NK-92 (cell line): ENCODE data around the gene SLC2A13.
"Not testable (repeated sequence)": the region's sequence is repeated elsewhere in the genome, so short reads cannot be mapped to it uniquely, and the experiment has no call there.

Experiments
- DNase-seq: peaks from one replicate; lab custom pipeline; 2025; ENCODE audit not compliant: unreplicated experiment; lab: John Stamatoyannopoulos, UW

Gene SLC2A13

GRCh38 chr12:39935839-39936238 lies 170.0 kb downstream of the SLC2A13 start:
- DNase-seq, result no peak

- DNase-seq, result no peak
Measured at GRCh38 chr12:39935275-39935674, 170.6 kb downstream of the SLC2A13 start.

GRCh38 chr12:39931857-39932256 lies 174.0 kb downstream of the SLC2A13 start:
- DNase-seq, result no peak

- no peak for DNase-seq
Measured at GRCh38 chr12:39931231-39931630, 174.7 kb downstream of the SLC2A13 start.

- no peak for DNase-seq
Measured at GRCh38 chr12:39930101-39930500, 175.8 kb downstream of the SLC2A13 start.

- no peak for DNase-seq
Measured at GRCh38 chr12:39928181-39928899, 177.5 kb downstream of the SLC2A13 start.

- no peak for DNase-seq
Measured at GRCh38 chr12:39923364-39923763, 182.5 kb downstream of the SLC2A13 start.

GRCh38 chr12:39922598-39922997 lies 183.3 kb downstream of the SLC2A13 start:
- not testable (repeated sequence) for DNase-seq

- DNase-seq, result no peak
Measured at GRCh38 chr12:39920647-39921046, 185.2 kb downstream of the SLC2A13 start.

- DNase-seq, result no peak
Measured at GRCh38 chr12:39920222-39920621, 185.7 kb downstream of the SLC2A13 start.

- DNase-seq, result no peak
Measured at GRCh38 chr12:39919790-39920189, 186.1 kb downstream of the SLC2A13 start.

GRCh38 chr12:39915249-39915648 lies 190.6 kb downstream of the SLC2A13 start:
- DNase-seq, result no peak

GRCh38 chr12:39912211-39912980 lies 193.5 kb downstream of the SLC2A13 start:
- DNase-seq, result no peak

- no peak for DNase-seq
Measured at GRCh38 chr12:39906237-39906636, 199.6 kb downstream of the SLC2A13 start.

- DNase-seq, result no peak
Measured at GRCh38 chr12:39905152-39905551, 200.7 kb downstream of the SLC2A13 start.

GRCh38 chr12:39902821-39903220 lies 203.1 kb downstream of the SLC2A13 start:
- DNase-seq, result no peak

- no peak for DNase-seq
Measured at GRCh38 chr12:39897315-39897714, 208.6 kb downstream of the SLC2A13 start.

GRCh38 chr12:39893388-39893787 lies 212.5 kb downstream of the SLC2A13 start:
- DNase-seq, result not testable (repeated sequence)

GRCh38 chr12:39892146-39892545 lies 213.7 kb downstream of the SLC2A13 start:
- DNase-seq, result no peak

- DNase-seq, result no peak
Measured at GRCh38 chr12:39887856-39888255, 218.0 kb downstream of the SLC2A13 start.

GRCh38 chr12:39886106-39886505 lies 219.8 kb downstream of the SLC2A13 start:
- no peak for DNase-seq

- DNase-seq, result no peak
Measured at GRCh38 chr12:39884616-39885125, 221.2 kb downstream of the SLC2A13 start.
